GM21723 (cell line): ENCODE results near the gene ACOT7.

Experiments
- ATAC-seq: cut with Tn5 transposase; IDR thresholded peaks from one replicate; pipeline ENCODE4 v1.9.1; 2021; ENCODE audit warnings: mild to moderate bottlenecking, moderate library complexity; ENCODE audit not compliant: unreplicated experiment

Gene ACOT7

GRCh38 chr1:6256645-6257044, 136.9 kb downstream of the ACOT7 start:
- no peak for ATAC-seq

- no peak for ATAC-seq
Measured at GRCh38 chr1:6254691-6255090, 138.9 kb downstream of the ACOT7 start.

- ATAC-seq: no peak
Measured at GRCh38 chr1:6253380-6253779, 140.2 kb downstream of the ACOT7 start.

GRCh38 chr1:6252374-6252710, 141.2 kb downstream of the ACOT7 start:
- no peak for ATAC-seq

- ATAC-seq: no peak
Measured at GRCh38 chr1:6251681-6252373, 141.7 kb downstream of the ACOT7 start.

- ATAC-seq: no peak
Measured at GRCh38 chr1:6251233-6251632, 142.3 kb downstream of the ACOT7 start.

GRCh38 chr1:6249739-6250689, 143.6 kb downstream of the ACOT7 start:
- no peak for ATAC-seq

GRCh38 chr1:6248932-6249738, 144.4 kb downstream of the ACOT7 start:
- ATAC-seq: no peak

GRCh38 chr1:6248161-6248776, 145.3 kb downstream of the ACOT7 start:
- no peak for ATAC-seq

- no peak for ATAC-seq
Measured at GRCh38 chr1:6247651-6248050, 145.9 kb downstream of the ACOT7 start.

- no peak for ATAC-seq
Measured at GRCh38 chr1:6246497-6247467, 146.8 kb downstream of the ACOT7 start.

- ATAC-seq: no peak
Measured at GRCh38 chr1:6245869-6246496, 147.6 kb downstream of the ACOT7 start.

GRCh38 chr1:6245086-6245868, 148.3 kb downstream of the ACOT7 start:
- no peak for ATAC-seq

- ATAC-seq: no peak
Measured at GRCh38 chr1:6244401-6245049, 149.0 kb downstream of the ACOT7 start.

GRCh38 chr1:6243993-6244392, 149.6 kb downstream of the ACOT7 start, which contains the start of gene HES3:
HES3 (plus strand) TSS chr1:6244179; CDS start chr1:6244366, 187 bp downstream.
- ATAC-seq: no peak

- ATAC-seq: no peak
Measured at GRCh38 chr1:6243053-6243834, 150.3 kb downstream of the ACOT7 start.
